Activated gamma-delta T cell (primary cell): Measurements from ENCODE around the gene OLFM1.
"Not testable (repeated sequence)": the region's sequence is repeated elsewhere in the genome, so short reads cannot be mapped to it uniquely, and the experiment has no call there.

ENCODE experiments used
- DNase-seq: peaks from one replicate; lab custom pipeline; 2025; lab: John Stamatoyannopoulos, UW

The OLFM1 gene

GRCh38 chr9:135154050-135154615, 66.7 kb downstream of the OLFM1 start:
- no peak for DNase-seq

- DNase-seq = no peak
These were observed 67.9 kb downstream of the OLFM1 start for GRCh38 chr9:135155396-135155795.

- DNase-seq = no peak
These were observed 69.3 kb downstream of the OLFM1 start for GRCh38 chr9:135156525-135157510.

GRCh38 chr9:135157856-135158563, 70.5 kb downstream of the OLFM1 start:
- no peak for DNase-seq

GRCh38 chr9:135158564-135158937, 71.1 kb downstream of the OLFM1 start:
- DNase-seq = no peak

GRCh38 chr9:135159801-135160200, 72.3 kb downstream of the OLFM1 start:
- DNase-seq = no peak

GRCh38 chr9:135160862-135161261, 73.4 kb downstream of the OLFM1 start:
- DNase-seq = no peak

GRCh38 chr9:135162599-135162998, 75.1 kb downstream of the OLFM1 start:
- DNase-seq = not testable (repeated sequence)

- no peak for DNase-seq
These were observed 75.7 kb downstream of the OLFM1 start for GRCh38 chr9:135163023-135163780.

- no peak for DNase-seq
These were observed 76.6 kb downstream of the OLFM1 start for GRCh38 chr9:135164036-135164435.

- DNase-seq = no peak
These were observed 77.7 kb downstream of the OLFM1 start for GRCh38 chr9:135165003-135165711.

- DNase-seq = no peak
These were observed 78.5 kb downstream of the OLFM1 start for GRCh38 chr9:135165756-135166519.

GRCh38 chr9:135166565-135166964, 79.1 kb downstream of the OLFM1 start:
- DNase-seq = no peak

GRCh38 chr9:135167356-135167755, 79.9 kb downstream of the OLFM1 start:
- no peak for DNase-seq

GRCh38 chr9:135167849-135168655, 80.6 kb downstream of the OLFM1 start:
- no peak for DNase-seq

- no peak for DNase-seq
These were observed 82.3 kb downstream of the OLFM1 start for GRCh38 chr9:135169709-135170226.

GRCh38 chr9:135170535-135170934, 83.1 kb downstream of the OLFM1 start:
- DNase-seq = no peak
